ENCODE data around the gene PRTFDC1. TPM values are rescaled to one million over a fixed set of nuclear protein-coding genes. Genes with fewer than 3 reads are reported as not detected.
"Not testable (repeated sequence)": the region's sequence is repeated elsewhere in the genome, so short reads cannot be mapped to it uniquely, and the experiment has no call there.

The PRTFDC1 gene
- total and polyA plus RNA-seq, 2 donors from 2014 or later: 3.8 to 6.1 TPM

- no peak for DNase-seq
- H3K4me3 ChIP-seq (ENCODE audit: low read length in 3 of 3): no peak overlapping the region
- no peak overlapping the region for H3K27ac ChIP-seq (ENCODE audit: low read depth in 2 of 2, low read length in 2 of 2)
- intact Hi-C loops (cut with DNase I): no loop called here
- H3K9ac ChIP-seq (ENCODE audit: low read length in 3 of 3): no peak overlapping the region
- no peaks in the 10 kb centered on the region for H3K27me3 ChIP-seq (ENCODE audit: control insufficient read depth, insufficient read depth, low read length)
- no peak for FAIRE-seq
- H3K36me3 ChIP-seq (ENCODE audit: control insufficient read depth in 2 of 3, insufficient read depth in 3 of 3, low read length in 3 of 3): no peaks in the 10 kb centered on the region
- H3K4me1 ChIP-seq (ENCODE audit: control insufficient read depth in 2 of 3, insufficient read depth in 2 of 3, low read depth in 1 of 3, low read length in 3 of 3): no peaks in the 10 kb centered on the region
- no peaks in the 10 kb centered on the region for H3K9me3 ChIP-seq (ENCODE audit: control insufficient read depth in 2 of 3, insufficient read depth in 1 of 3, low read length in 3 of 3)
- TF ChIP-seq CTCF (IDR thresholded peaks at IDR 0.05; ENCODE audit: borderline replicate concordance, extremely low read depth, insufficient read depth): no peak
Measured at GRCh38 chr10:24971374-24971773, 19.0 kb upstream of the PRTFDC1 start.

GRCh38 chr10:24969841-24970281 is 17.5 kb upstream of the PRTFDC1 start:
- Histone ChIP-seq H3K4me3 (ENCODE audit: low read length in 3 of 3) (no peak overlapping the region), H3K27ac (ENCODE audit: low read depth in 2 of 2, low read length in 2 of 2) (no peak overlapping the region), H3K27me3 (ENCODE audit: control insufficient read depth, insufficient read depth, low read length) (no peaks in the 10 kb centered on the region), H3K9ac (ENCODE audit: low read length in 3 of 3) (no peak overlapping the region), H3K36me3 (ENCODE audit: control insufficient read depth in 2 of 3, insufficient read depth in 3 of 3, low read length in 3 of 3) (no peaks in the 10 kb centered on the region), H3K9me3 (ENCODE audit: control insufficient read depth in 2 of 3, insufficient read depth in 1 of 3, low read length in 3 of 3) (no peaks in the 10 kb centered on the region), H3K4me1 (ENCODE audit: control insufficient read depth in 2 of 3, insufficient read depth in 2 of 3, low read depth in 1 of 3, low read length in 3 of 3) (no peaks in the 10 kb centered on the region)
- DNase-seq (peak in 1 of 5 donors; percentile 67), FAIRE-seq (no peak)
- intact Hi-C loops (cut with DNase I): no loop called here
- no peak for TF ChIP-seq CTCF (IDR thresholded peaks at IDR 0.05; ENCODE audit: borderline replicate concordance, extremely low read depth, insufficient read depth)

GRCh38 chr10:24968951-24969350 is 16.5 kb upstream of the PRTFDC1 start:
- H3K9me3 ChIP-seq (ENCODE audit: control insufficient read depth in 2 of 3, insufficient read depth in 1 of 3, low read length in 3 of 3); H3K4me3 ChIP-seq (ENCODE audit: low read length in 3 of 3); H3K4me1 ChIP-seq (ENCODE audit: control insufficient read depth in 2 of 3, insufficient read depth in 2 of 3, low read depth in 1 of 3, low read length in 3 of 3); H3K27me3 ChIP-seq (ENCODE audit: control insufficient read depth, insufficient read depth, low read length); H3K9ac ChIP-seq (ENCODE audit: low read length in 3 of 3); FAIRE-seq; intact Hi-C loops (cut with DNase I); H3K27ac ChIP-seq (ENCODE audit: low read depth in 2 of 2, low read length in 2 of 2); H3K36me3 ChIP-seq (ENCODE audit: control insufficient read depth in 2 of 3, insufficient read depth in 3 of 3, low read length in 3 of 3); DNase-seq: not testable (repeated sequence)

- no peak overlapping the region for H3K27ac ChIP-seq (ENCODE audit: low read depth in 2 of 2, low read length in 2 of 2)
- no peaks in the 10 kb centered on the region for H3K27me3 ChIP-seq (ENCODE audit: control insufficient read depth, insufficient read depth, low read length)
- TF ChIP-seq CTCF (IDR thresholded peaks at IDR 0.05; ENCODE audit: borderline replicate concordance, extremely low read depth, insufficient read depth): no peak
- no peaks in the 10 kb centered on the region for H3K9me3 ChIP-seq (ENCODE audit: control insufficient read depth in 2 of 3, insufficient read depth in 1 of 3, low read length in 3 of 3)
- intact Hi-C loops (cut with DNase I): no loop called here
- H3K9ac ChIP-seq (ENCODE audit: low read length in 3 of 3): no peak overlapping the region
- H3K36me3 ChIP-seq (ENCODE audit: control insufficient read depth in 2 of 3, insufficient read depth in 3 of 3, low read length in 3 of 3): no peaks in the 10 kb centered on the region
- DNase-seq (no peak), FAIRE-seq (no peak)
- no peaks in the 10 kb centered on the region for H3K4me1 ChIP-seq (ENCODE audit: control insufficient read depth in 2 of 3, insufficient read depth in 2 of 3, low read depth in 1 of 3, low read length in 3 of 3)
- H3K4me3 ChIP-seq (ENCODE audit: low read length in 3 of 3): no peak overlapping the region
Measured at GRCh38 chr10:24968349-24968748, 15.9 kb upstream of the PRTFDC1 start.
